MCF 10A (cell line): Measurements from ENCODE around the gene CDKL4. TPM values are rescaled to one million over a fixed set of nuclear protein-coding genes. Genes with fewer than 3 reads are reported as not detected.

Experiments used
- BruUV-seq: library from RNA; stranded (reverse); fragments of 400-500 nt; replicated peaks from 2 replicates; lab custom pipeline; 2021; lab: Mats Ljungman, UMichigan
- CTCF ChIA-PET: fragments of 300-600 bp; sonication (Branson Sonifier 250); formaldehyde crosslinking; extraction: SDS; loops from one replicate; lab custom pipeline; 2021; ENCODE audit warnings: antibody characterized with exemption, inconsistent platforms; lab: Yijun Ruan, JAX
- POLR2A ChIA-PET: fragments of 300-600, 350-650 bp; sonication (Branson Sonifier 250); formaldehyde crosslinking; extraction: SDS; loops from one replicate; lab custom pipeline; 2020; ENCODE audit warnings: antibody characterized with exemption, inconsistent platforms; lab: Yijun Ruan, JAX
- DNase-seq: peaks from one replicate; pipeline ENCODE4 v3.0.0-alpha.2; 2018; ENCODE audit not compliant: unreplicated experiment
- H3K27ac Mint-ChIP-seq: one replicate; pipeline ENCODE4 v1.8.0; 2022; ENCODE audit warnings: mild to moderate bottlenecking, low read depth, mixed read lengths; ENCODE audit not compliant: unreplicated experiment
- H3K27me3 Mint-ChIP-seq: one replicate; pipeline ENCODE4 v1.8.0; 2022; ENCODE audit warnings: mixed read lengths; ENCODE audit not compliant: insufficient read depth, unreplicated experiment
- H3K36me3 Mint-ChIP-seq: one replicate; pipeline ENCODE4 v1.8.0; 2022; ENCODE audit warnings: mild to moderate bottlenecking, moderate library complexity, mixed read lengths; ENCODE audit not compliant: insufficient read depth, unreplicated experiment
- H3K4me1 Mint-ChIP-seq: one replicate; pipeline ENCODE4 v1.8.0; 2022; ENCODE audit warnings: mixed read lengths; ENCODE audit not compliant: insufficient read depth, unreplicated experiment
- H3K4me3 Mint-ChIP-seq: one replicate; pipeline ENCODE4 v1.8.0; 2022; ENCODE audit warnings: mild to moderate bottlenecking, moderate library complexity, mixed read lengths; ENCODE audit not compliant: unreplicated experiment
- H3K9me3 Mint-ChIP-seq: one replicate; pipeline ENCODE4 v1.8.0; 2022; ENCODE audit warnings: mixed read lengths; ENCODE audit not compliant: unreplicated experiment
- CTCF ChIP-seq: fragments of 200-600 bp; IDR thresholded peaks from one replicate; pipeline ENCODE4 v1.8.0; 2022; ENCODE audit warnings: antibody characterized with exemption, mild to moderate bottlenecking; ENCODE audit not compliant: unreplicated experiment
- intact Hi-C: fragments of 100-400 bp; cut with micrococcal nuclease; formaldehyde crosslinking; loops from 2 replicates; pipeline ENCODE4 v1.14.1; 2022
- total RNA-seq: library from RNA; stranded (reverse); gene quantifications from 2 replicates; pipeline ENCODE4 v1.2.3, GENCODE V29; 2022

The CDKL4 gene
- total RNA-seq, 1 experiment from 2014 or later = not detected

- Mint-ChIP-seq H3K27me3 (no peaks in the 10 kb centered on the region), H3K9me3 (no peaks in the 10 kb centered on the region), H3K4me3 (no peak overlapping the region), H3K36me3 (peaks cover 30% of the 10 kb centered on the region), H3K27ac (peak overlapping the region; percentile 81), H3K4me1 (peaks cover 10% of the 10 kb centered on the region)
- DNase-seq = no peak
- BruUV-seq = no TSS peak
- CTCF ChIA-PET = no interaction called here
- intact Hi-C loops = no loop called here
- TF ChIP-seq CTCF = no peak
- POLR2A ChIA-PET = interaction anchor here (0.6 kb wide), 1 partner anchor 1486 kb away, joined by 3 read pairs; no protein-coding TSS in a partner anchor
Measured at GRCh38 chr2:39266139-39266805, 22.5 kb upstream of the CDKL4 start.

- no peak for TF ChIP-seq CTCF
- ChIA-PET POLR2A (no interaction called here), CTCF (no interaction called here)
- intact Hi-C loops = no loop called here
- no TSS peak for BruUV-seq
- Mint-ChIP-seq H3K36me3 (peaks cover 38% of the 10 kb centered on the region), H3K9me3 (no peaks in the 10 kb centered on the region), H3K4me3 (no peak overlapping the region), H3K4me1 (peaks cover 10% of the 10 kb centered on the region), H3K27ac (no peak overlapping the region), H3K27me3 (no peaks in the 10 kb centered on the region)
- no peak for DNase-seq
Measured at GRCh38 chr2:39265315-39265714, 21.5 kb upstream of the CDKL4 start.

- no peaks in the 10 kb centered on the region for H3K27me3 Mint-ChIP-seq
- no peaks in the 10 kb centered on the region for H3K9me3 Mint-ChIP-seq
- DNase-seq = no peak
- TF ChIP-seq CTCF = no peak
- intact Hi-C loops = no loop called here
- peaks cover 10% of the 10 kb centered on the region for H3K4me1 Mint-ChIP-seq
- BruUV-seq = no TSS peak
- ChIA-PET POLR2A (no interaction called here), CTCF (no interaction called here)
- peaks cover 37% of the 10 kb centered on the region for H3K36me3 Mint-ChIP-seq
- H3K27ac Mint-ChIP-seq = no peak overlapping the region
- H3K4me3 Mint-ChIP-seq = no peak overlapping the region
Measured at GRCh38 chr2:39264733-39265132, 21.0 kb upstream of the CDKL4 start.

GRCh38 chr2:39260087-39260486 lies 16.3 kb upstream of the CDKL4 start:
- CTCF ChIA-PET = no interaction called here
- H3K4me1 Mint-ChIP-seq = no peaks in the 10 kb centered on the region
- H3K27me3 Mint-ChIP-seq = no peaks in the 10 kb centered on the region
- intact Hi-C loops = no loop called here
- DNase-seq = no peak
- no peak for TF ChIP-seq CTCF
- no TSS peak for BruUV-seq
- H3K4me3 Mint-ChIP-seq = no peak overlapping the region
- POLR2A ChIA-PET = no interaction called here
- no peak overlapping the region for H3K27ac Mint-ChIP-seq
- no peaks in the 10 kb centered on the region for H3K9me3 Mint-ChIP-seq
- H3K36me3 Mint-ChIP-seq = peaks cover 44% of the 10 kb centered on the region
